Transverse colon (tissue), 4 donors: ENCODE measurements around the gene TRIP12. TPM values are rescaled to one million over a fixed set of nuclear protein-coding genes. Genes with fewer than 3 reads are reported as not detected.
"Not testable (repeated sequence)": the region's sequence is repeated elsewhere in the genome, so short reads cannot be mapped to it uniquely, and the experiment has no call there.

Experiments used
- DNase-seq: peaks from one replicate; pipeline ENCODE4 v3.0.0-alpha.2; 2019
- H3K27ac ChIP-seq, 4 donors: fragments of 200-600 bp; sonication (generic); 2 replicates each; pipeline ENCODE4 v1.5.1; 2016 to 2018; ENCODE audit warnings: inconsistent platforms in 4 of 4
- H3K27me3 ChIP-seq: fragments of 200-600 bp; sonication (generic); 2 replicates; pipeline ENCODE4 v1.5.1; 2017; ENCODE audit warnings: inconsistent platforms
- H3K36me3 ChIP-seq, 4 donors: fragments of 200-600 bp; sonication (generic); 2 replicates each; pipeline ENCODE4 v1.5.1; 2017 to 2019; ENCODE audit warnings: inconsistent platforms in 4 of 4
- H3K4me1 ChIP-seq, 4 donors: fragments of 200-600 bp; sonication (generic); 2 replicates each; pipeline ENCODE4 v1.5.1; 2017 to 2020; ENCODE audit warnings: inconsistent platforms in 4 of 4
- H3K4me3 ChIP-seq, 4 donors: fragments of 200-600 bp; sonication (generic); 1 replicate in 1 of 4; 2 replicates in 3 of 4; pipeline versions ENCODE4 v1.5.1 to v1.6.1; 2017 to 2019; ENCODE audit warnings: inconsistent platforms in 4 of 4
- H3K9me3 ChIP-seq, 2 donors: fragments of 200-600 bp; sonication (generic); 2 replicates each; pipeline ENCODE4 v1.5.1; 2017 to 2019; ENCODE audit warnings: inconsistent platforms in 2 of 2
- EP300 ChIP-seq: sonication (generic); formaldehyde crosslinking; IDR thresholded peaks from one replicate; pipeline ENCODE4 v1.6.1; 2017; ENCODE audit warnings: antibody characterized with exemption, low read depth
- POLR2A ChIP-seq: fragments of 450-650 bp; IDR thresholded peaks from one replicate; pipeline ENCODE4 v1.6.1; 2016; ENCODE audit warnings: antibody characterized with exemption, mild to moderate bottlenecking, moderate library complexity
- POLR2AphosphoS5 ChIP-seq, 3 donors: sonication (generic); formaldehyde crosslinking; IDR thresholded peaks; one replicate each; pipeline ENCODE4 v1.6.1; 2016; ENCODE audit warnings: antibody characterized with exemption in 3 of 3
- WGBS, 2 donors: methylation state at CpG; one replicate each; pipeline ENCODE4 v1.1.5; 2018; ENCODE audit warnings: low coverage in 1 of 2; 5-methylcytosine and 5-hydroxymethylcytosine counted together
- in situ Hi-C, 4 donors: fragments of 200-750 bp; cut with MboI; loops; one replicate each; pipeline versions ENCODE4 v1.15.0 to v1.15.1; 2017; ENCODE audit warnings: low sequenced_read_pairs in 3 of 4, low pct_ligation_motif_present in 1 of 4, low pct_unique_long_range_greater_than_20kb in 1 of 4
- intact Hi-C: fragments of 100-400 bp; cut with DNase I; formaldehyde crosslinking; loops from one replicate; pipeline ENCODE4 v1.15.1; 2023; ENCODE audit warnings: low total_unique reads
- total RNA-seq, 4 donors: library from RNA; depleted of rRNA; stranded (reverse); fragments of >200 nt; gene quantifications; one replicate each; pipeline ENCODE4 v1.1.0, GENCODE V29; 2016
- TF ChIP-seq, protein P1 (sequence below), 5 experiments: fragments of 200-600 bp in 3 of 5; fragments of 450-650 bp in 2 of 5; sonication (generic) in 3 of 5; IDR thresholded peaks; 1 replicate in 2 of 5; 2 replicates in 3 of 5; pipeline ENCODE4 v1.5.1; 2016 to 2017; ENCODE audit warnings: antibody characterized with exemption in 5 of 5, inconsistent platforms in 3 of 5, mild to moderate bottlenecking in 2 of 5, moderate library complexity in 1 of 5

TRIP12 gene
- total RNA-seq, 4 donors from 2014 or later, result 143 to 238 (median 158) TPM

DNA sequence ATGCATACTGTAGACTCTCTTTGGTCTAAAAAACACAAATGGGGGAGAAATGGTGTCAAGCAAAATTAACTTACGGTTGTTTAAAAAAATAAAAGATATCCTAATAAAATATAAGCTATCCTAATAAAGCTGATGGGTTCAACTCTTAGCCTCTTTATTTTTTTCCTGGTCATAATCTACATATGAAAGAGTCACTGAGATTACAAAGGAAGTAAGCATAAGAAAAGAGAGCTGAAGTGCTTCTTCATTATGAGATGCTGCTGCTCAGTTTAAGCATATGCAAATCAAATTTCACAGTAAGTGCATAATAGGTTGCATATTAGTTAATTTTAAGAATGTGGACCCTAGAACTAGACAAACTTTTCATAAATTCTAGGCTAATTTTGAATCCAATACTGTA is 147.6 kb downstream of the TRIP12 start:
- in situ Hi-C loops (no loop called here), intact Hi-C loops (no loop called here)
- DNase-seq, result no peak
- Histone ChIP-seq H3K36me3 (peaks cover 0 to 86% (median 36%) of the 10 kb centered on the region in 4 donors), H3K27ac (no peak overlapping the region), H3K27me3 (no peaks in the 10 kb centered on the region), H3K4me3 (no peak overlapping the region), H3K9me3 (no peaks in the 10 kb centered on the region), H3K4me1 (no peaks in the 10 kb centered on the region)
- no peak for TF ChIP-seq POLR2A
- no peak for TF ChIP-seq EP300
- no peak for TF ChIP-seq POLR2AphosphoS5 (IDR thresholded peaks at IDR 0.05)
- TF ChIP-seq, protein P1, sequence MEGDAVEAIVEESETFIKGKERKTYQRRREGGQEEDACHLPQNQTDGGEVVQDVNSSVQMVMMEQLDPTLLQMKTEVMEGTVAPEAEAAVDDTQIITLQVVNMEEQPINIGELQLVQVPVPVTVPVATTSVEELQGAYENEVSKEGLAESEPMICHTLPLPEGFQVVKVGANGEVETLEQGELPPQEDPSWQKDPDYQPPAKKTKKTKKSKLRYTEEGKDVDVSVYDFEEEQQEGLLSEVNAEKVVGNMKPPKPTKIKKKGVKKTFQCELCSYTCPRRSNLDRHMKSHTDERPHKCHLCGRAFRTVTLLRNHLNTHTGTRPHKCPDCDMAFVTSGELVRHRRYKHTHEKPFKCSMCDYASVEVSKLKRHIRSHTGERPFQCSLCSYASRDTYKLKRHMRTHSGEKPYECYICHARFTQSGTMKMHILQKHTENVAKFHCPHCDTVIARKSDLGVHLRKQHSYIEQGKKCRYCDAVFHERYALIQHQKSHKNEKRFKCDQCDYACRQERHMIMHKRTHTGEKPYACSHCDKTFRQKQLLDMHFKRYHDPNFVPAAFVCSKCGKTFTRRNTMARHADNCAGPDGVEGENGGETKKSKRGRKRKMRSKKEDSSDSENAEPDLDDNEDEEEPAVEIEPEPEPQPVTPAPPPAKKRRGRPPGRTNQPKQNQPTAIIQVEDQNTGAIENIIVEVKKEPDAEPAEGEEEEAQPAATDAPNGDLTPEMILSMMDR (IDR thresholded peaks at IDR 0.05), result no peak
- 95 to 100% methylated on average over 1 of the region's 1 CpG for WGBS, 2 donors

DNA sequence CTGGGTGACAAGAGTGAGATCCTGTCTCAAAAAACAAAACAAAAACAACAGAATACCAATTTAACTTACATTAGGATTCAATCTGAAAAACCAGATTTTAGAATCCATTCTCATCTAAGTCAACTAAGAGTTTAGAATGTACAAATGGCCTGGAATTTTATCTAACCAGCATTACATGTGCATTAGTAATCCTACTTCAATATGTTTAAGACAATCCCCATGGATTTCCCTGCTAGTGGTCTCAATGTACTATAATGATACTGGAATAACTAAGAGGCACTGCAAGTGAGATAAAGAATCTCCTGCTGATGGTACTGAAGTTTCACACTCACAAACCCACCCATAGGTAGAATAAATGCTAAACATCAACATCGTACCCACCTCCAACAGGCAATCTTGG is 153.6 kb downstream of the TRIP12 start:
- 71 to 97% methylated on average over 1 of the region's 1 CpG for WGBS, 2 donors
- in situ Hi-C loops (no loop called here), intact Hi-C loops (no loop called here)
- Histone ChIP-seq H3K27ac (no peak overlapping the region), H3K4me1 (no peaks in the 10 kb centered on the region), H3K27me3 (no peaks in the 10 kb centered on the region), H3K4me3 (no peak overlapping the region), H3K9me3 (no peaks in the 10 kb centered on the region), H3K36me3 (peaks cover 0 to 83% (median 26%) of the 10 kb centered on the region in 4 donors)
- TF ChIP-seq POLR2A (no peak), POLR2AphosphoS5 (IDR thresholded peaks at IDR 0.05) (no peak)
- no peak for DNase-seq

DNA sequence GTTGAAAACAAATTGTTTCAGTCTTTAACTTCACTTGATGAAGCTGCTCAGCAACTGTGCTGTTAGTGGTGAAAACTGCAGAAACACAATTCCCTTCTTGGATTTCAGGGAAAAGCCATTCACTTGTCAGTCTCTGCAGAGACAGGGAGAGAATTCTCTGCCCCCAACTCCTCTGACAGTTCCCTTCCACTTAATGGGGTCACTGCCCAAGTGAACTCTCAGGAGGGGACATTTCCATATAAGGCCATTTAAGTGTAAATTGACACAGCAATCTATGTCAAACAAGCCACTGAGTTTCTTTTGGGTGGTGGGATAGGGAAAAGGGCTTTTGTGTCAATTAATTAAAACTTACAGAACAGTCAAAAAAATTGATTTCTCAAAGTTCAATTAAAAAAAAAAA is 156.1 kb downstream of the TRIP12 start:
- Histone ChIP-seq H3K4me1 (no peaks in the 10 kb centered on the region), H3K4me3 (no peak overlapping the region), H3K36me3 (peaks cover 0 to 60% (median 15%) of the 10 kb centered on the region in 4 donors), H3K9me3 (no peaks in the 10 kb centered on the region), H3K27me3 (no peaks in the 10 kb centered on the region), H3K27ac (no peak overlapping the region)
- intact Hi-C loops (no loop called here), in situ Hi-C loops (no loop called here)
- no peak for TF ChIP-seq POLR2AphosphoS5 (IDR thresholded peaks at IDR 0.05)
- TF ChIP-seq EP300, result no peak
- TF ChIP-seq, protein P1 (IDR thresholded peaks at IDR 0.05), result no peak
- TF ChIP-seq POLR2A, result no peak
- DNase-seq, result no peak

DNA sequence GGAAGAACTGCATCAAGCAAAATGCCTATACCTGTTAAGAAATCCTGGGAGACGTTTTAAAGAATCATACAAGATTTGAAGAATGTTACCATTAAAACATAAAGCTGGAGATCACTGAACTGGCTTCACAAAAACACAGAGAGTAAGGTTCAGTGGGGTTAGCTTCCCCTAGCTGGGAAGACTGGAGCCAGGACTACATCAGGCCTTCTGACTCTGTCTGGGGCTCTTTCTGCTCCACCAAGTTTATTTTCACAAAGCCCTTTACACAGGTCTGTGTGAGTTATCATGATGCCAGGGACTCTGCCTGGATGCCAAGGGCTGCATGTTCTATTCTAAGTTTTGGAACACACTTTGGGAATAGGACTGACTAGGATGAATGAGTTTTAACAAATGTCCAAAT is 160.1 kb downstream of the TRIP12 start:
- DNase-seq, result no peak
- Histone ChIP-seq H3K9me3 (no peaks in the 10 kb centered on the region), H3K4me3 (no peak overlapping the region), H3K4me1 (no peaks in the 10 kb centered on the region), H3K27ac (no peak overlapping the region), H3K27me3 (no peaks in the 10 kb centered on the region), H3K36me3 (peaks cover 0 to 29% (median 6%) of the 10 kb centered on the region in 4 donors)
- in situ Hi-C loops, result no loop called here
- TF ChIP-seq, protein P1 (IDR thresholded peaks at IDR 0.05), result no peak
- TF ChIP-seq POLR2AphosphoS5 (IDR thresholded peaks at IDR 0.05) (no peak), POLR2A (no peak), EP300 (no peak)
- intact Hi-C loops, result no loop called here
- 63 to 67% methylated on average over 1 of the region's 1 CpG for WGBS, 2 donors

DNA sequence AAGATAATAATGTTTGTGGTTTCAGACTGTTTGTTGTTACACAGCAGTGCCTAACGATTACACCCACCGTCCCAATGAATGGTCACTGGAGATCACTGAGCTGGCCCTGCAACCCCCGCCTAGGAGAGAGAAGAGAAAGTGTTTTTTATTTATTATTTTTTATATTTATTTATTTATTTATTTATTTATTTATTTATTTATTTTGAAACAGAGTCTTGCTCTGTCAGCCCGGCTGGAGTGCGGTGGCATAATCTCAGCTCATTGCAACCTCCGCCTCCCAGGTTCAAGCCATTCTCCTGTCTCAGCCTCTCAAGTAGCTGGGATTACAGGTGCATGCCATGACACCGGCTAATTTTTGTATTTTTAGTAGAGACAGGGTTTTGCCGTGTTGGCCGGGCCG is 164.3 kb downstream of the TRIP12 start:
- H3K4me3 ChIP-seq, H3K27me3 ChIP-seq, in situ Hi-C loops, DNase-seq, H3K4me1 ChIP-seq, H3K9me3 ChIP-seq, H3K27ac ChIP-seq, H3K36me3 ChIP-seq, intact Hi-C loops: not testable (repeated sequence)
- 90 to 98% methylated on average over 7 to 10 of the region's 10 CpGs for WGBS, 2 donors
